Measurements from ENCODE around the gene FKBP4.

FKBP4 gene

GRCh38 chr12:2813214-2814185 lies 18.7 kb downstream of the FKBP4 start:
- no peak for DNase-seq (ENCODE audit: low read depth, low spot score)

GRCh38 chr12:2819810-2820209 lies 25.0 kb downstream of the FKBP4 start:
- no peak for DNase-seq (ENCODE audit: low read depth, low spot score)

DNA sequence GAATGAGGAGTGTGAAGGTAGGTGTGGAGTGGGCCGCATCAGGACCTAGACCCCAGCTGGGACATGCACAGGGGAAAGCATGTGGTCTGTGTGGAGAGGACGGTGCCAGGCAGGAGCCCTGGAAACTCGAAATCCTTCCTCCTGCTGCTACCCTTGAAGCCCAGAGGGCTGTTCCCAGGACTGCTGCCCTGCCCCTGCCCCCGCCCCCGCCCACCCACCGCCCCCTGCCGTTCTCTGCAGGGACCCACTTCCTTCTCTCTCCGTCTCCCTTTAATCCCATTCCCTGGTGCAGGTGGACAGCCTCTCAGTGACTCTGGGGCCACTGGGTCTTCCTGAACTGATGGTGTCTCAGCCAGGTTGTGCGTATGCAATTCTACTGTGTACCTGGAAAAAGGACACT lies 25.7 kb downstream of the FKBP4 start:
- DNase-seq (ENCODE audit: low read depth, low spot score), result no peak

DNA sequence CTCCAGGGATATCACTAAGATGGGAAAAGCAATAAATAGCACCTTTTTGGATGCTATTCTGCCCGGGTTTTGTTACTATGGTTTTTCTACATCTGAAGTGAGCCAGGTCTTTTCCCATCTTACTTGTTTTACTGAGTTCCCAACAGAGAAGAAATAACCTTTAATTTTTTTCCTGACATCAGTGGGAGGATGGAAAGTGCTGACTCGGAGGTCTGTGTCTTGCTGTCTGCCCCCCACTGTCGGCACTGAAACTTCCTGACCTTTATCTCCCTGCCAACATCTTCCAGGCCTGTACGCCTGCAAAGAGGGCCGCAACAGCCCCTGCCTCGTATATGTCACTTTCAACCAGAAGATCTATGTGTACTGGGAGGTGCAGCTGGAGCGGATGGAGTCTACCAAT lies 28.7 kb downstream of the FKBP4 start:
- DNase-seq (ENCODE audit: low read depth, low spot score), result no peak

- no peak for DNase-seq (ENCODE audit: low read depth, low spot score)
Observed at GRCh38 chr12:2824541-2824940, 29.8 kb downstream of the FKBP4 start.

- no peak for DNase-seq (ENCODE audit: low read depth, low spot score)
Observed at GRCh38 chr12:2825132-2825531, 30.4 kb downstream of the FKBP4 start.

- no peak for DNase-seq (ENCODE audit: low read depth, low spot score)
Observed at GRCh38 chr12:2826036-2826435, 31.3 kb downstream of the FKBP4 start.

- no peak for DNase-seq (ENCODE audit: low read depth, low spot score)
Observed at GRCh38 chr12:2826721-2827515, 32.1 kb downstream of the FKBP4 start.

GRCh38 chr12:2829275-2829674 lies 34.5 kb downstream of the FKBP4 start:
- DNase-seq (ENCODE audit: low read depth, low spot score), result no peak

DNA sequence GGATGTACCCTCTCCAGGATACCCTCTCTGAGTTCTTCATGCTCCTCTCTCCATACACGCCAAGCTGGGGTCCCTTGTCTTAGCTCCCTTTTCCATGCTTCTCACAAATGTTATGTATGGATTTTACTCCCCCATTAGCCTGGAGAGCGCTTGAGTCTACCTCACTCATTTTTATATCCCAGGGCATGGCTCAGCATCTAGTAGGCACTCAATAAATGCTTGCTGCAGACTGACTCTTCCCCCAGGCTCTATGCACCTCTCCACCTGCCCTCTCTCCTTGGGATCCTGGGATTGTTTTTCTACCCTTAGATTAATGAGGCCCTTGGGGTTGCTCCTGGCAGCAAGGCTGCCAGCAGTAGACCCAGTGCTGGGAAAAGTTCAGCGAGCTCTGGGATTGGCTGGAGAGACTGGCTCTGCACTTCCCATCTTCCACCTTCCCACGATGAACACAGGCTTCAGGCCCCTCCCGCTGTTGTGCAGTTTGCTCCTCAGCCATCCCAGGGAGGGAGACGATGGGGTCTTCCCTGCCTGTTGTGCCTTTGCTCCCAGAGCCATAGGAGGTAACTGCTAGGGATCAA lies 37.9 kb downstream of the FKBP4 start:
- DNase-seq (ENCODE audit: low read depth, low spot score), result no peak

DNA sequence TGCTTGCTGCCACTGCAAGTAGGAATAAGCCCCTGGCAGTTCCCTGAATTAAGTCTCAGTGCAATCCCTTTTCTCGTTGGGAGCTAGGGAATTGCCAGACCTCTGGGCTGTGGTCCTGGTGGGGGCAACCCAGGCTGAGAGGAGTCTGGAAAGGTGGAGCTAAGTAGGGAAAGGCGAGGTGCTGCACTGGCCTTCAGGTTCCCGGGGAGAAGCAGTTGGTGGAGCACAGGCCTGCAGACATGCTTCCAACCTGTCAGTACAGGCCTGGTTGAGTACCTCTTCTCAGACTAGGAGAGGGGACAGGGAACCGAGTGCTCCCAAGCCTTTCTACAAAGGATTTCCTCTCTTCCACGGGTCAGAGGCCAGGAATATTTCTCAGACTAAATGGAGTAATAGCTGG lies 38.6 kb downstream of the FKBP4 start:
- DNase-seq (ENCODE audit: low read depth, low spot score), result no peak

DNA sequence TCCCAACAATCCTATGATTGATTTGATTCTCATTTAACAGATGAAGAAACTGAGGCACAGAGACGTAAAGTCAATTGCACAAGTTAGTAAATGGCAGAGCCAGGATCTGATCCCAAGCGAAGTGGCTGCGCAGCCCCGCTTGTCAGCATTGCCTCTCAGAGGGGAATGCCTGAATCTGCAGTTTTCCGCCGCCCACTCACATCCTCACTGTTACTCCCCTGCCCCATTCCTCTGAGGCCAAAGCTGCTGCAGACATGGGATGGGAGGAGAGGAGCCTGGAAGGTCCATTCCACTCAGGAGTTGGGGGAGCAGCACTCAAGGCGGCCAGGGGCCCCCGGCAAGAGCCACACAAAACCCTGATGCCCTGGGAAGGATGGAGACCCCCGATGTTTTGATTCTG lies 39.0 kb downstream of the FKBP4 start:
- DNase-seq (ENCODE audit: low read depth, low spot score), result no peak

GRCh38 chr12:2834581-2835491 lies 40.1 kb downstream of the FKBP4 start, which contains the start of gene NRIP2:
Gene NRIP2 (minus strand): TSS chr12:2835035. CDS start chr12:2834983, 52 bp downstream.
- no peak for DNase-seq (ENCODE audit: low read depth, low spot score)

DNA sequence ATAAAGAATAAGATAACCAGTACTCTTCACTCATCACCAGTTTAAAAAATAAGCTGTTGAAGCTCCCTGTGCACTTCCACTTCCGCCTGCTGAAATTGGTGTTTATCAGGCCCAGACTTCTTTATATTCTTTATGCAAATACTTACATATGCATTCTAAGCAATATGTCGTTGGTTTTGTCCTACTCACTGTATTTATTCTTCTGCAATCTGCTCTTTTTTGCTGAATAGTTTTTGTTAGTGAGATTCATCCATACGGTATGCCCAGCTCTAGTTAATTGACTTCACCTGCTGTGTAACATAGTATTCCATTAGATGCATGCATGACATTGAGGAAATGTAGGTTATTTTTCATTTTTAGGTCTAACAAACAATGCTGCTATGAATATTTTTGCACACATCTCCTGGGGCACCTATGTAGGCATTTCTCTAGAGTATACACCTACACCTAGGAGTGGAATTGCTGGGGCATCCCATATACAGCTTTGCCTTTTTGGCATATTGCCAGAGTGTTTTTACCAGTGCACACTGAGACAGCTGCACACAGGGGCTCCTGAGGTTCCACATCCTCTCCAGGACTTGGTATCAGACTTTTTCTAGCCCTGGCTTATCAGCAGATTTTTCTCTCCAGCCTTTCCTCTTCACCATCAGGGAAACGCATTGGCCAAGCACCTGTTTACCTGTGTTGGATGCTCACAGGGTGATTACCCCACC lies 41.1 kb downstream of the FKBP4 start:
- no peak for DNase-seq (ENCODE audit: low read depth, low spot score)

GRCh38 chr12:2836574-2836973 lies 41.8 kb downstream of the FKBP4 start:
- no peak for DNase-seq (ENCODE audit: low read depth, low spot score)

GRCh38 chr12:2841056-2841650 lies 46.4 kb downstream of the FKBP4 start:
- DNase-seq (ENCODE audit: low read depth, low spot score), result no peak

DNA sequence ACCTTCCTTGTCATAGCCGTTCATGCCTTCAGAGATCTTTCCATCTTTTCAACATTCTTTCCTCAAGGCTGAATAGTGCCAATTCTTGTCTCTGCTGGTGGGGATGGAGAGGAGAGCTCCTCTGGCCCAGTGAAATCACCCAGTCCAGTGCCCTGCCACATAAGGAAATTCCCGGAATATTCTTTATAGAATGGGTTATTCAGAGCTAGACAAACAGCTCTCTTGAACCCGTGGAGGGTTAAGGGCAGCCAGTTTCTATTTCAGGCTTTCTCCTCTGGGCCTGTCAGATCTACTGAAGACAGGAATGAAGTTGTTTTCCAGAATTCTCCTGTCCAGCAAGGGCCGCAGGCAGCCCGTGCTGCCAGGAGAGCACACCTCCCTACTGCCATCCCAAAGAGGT lies 48.2 kb downstream of the FKBP4 start:
- DNase-seq (ENCODE audit: low read depth, low spot score), result no peak

GRCh38 chr12:2844786-2845185 lies 50.0 kb downstream of the FKBP4 start:
- DNase-seq (ENCODE audit: low read depth, low spot score), result no peak

DNA sequence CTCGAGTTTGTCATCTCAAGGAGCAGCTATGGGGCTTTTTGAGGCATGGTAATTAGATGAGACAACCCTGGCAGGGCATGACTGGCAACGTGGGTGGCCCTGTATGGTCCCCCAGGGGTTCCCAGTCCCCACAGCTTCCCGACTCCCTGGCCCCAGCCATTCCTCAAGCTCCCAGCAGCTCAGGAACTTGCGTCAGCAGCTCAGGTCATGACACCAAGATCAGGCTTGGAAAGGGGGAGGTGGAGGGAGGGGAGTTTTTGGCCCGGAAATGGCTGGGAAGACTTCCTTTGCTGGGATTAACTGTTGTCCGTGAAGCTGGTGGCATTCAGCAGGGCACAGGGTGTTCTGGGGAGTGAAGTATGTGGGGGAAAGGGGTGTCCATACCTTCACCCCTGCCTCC lies 50.5 kb downstream of the FKBP4 start:
- no peak for DNase-seq (ENCODE audit: low read depth, low spot score)

DNA sequence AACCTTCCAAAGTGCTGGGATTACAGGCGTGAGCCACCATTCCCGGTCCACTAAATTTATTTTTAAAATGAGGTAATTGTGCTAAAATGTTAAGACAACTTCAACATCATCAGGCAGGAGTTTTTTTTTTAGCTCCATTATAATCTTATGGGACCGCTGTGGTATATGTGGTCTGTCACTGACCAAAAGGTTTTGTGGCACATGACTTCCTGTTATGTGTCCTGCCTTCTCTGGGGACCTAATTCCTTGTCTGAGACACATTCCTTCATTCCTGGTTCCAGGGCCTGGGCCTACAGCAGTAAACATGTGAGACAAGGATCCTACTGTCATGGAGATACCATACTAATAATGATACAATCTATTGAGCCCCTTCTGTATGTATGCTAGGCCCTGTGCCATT lies 57.2 kb downstream of the FKBP4 start:
- DNase-seq (ENCODE audit: low read depth, low spot score), result no peak
